Measurements from ENCODE around the gene EMC10. TPM values are rescaled to one million over a fixed set of nuclear protein-coding genes. Genes with fewer than 3 reads are reported as not detected.

Gene EMC10
- total and polyA plus RNA-seq, 2 of the 4 experiments (the other 2 are of a cell fraction): 11.3 to 90.9 TPM

GRCh38 chr19:50519006-50519575, 42.8 kb downstream of the EMC10 start:
- 93% methylated on average over 22 of the region's 40 CpGs; no CpG with 5 or more reads in 1 of the 2 experiments for WGBS, 2 experiments (ENCODE audit: extremely low coverage in 2 of 2, insufficient read length in 1 of 2)
- no peak for TF ChIP-seq MAFK (IDR thresholded peaks at IDR 0.05; ENCODE audit: low read depth, low read length)
- no peak for TF ChIP-seq CTCF (conservative IDR thresholded peaks at IDR 0.05; ENCODE audit: low read depth, low read length)
- TF ChIP-seq NFE2L2 (IDR thresholded peaks at IDR 0.05; ENCODE audit: low read depth, low read length): no peak
- no peak for TF ChIP-seq FOS (IDR thresholded peaks at IDR 0.05; ENCODE audit: low read depth, low read length)
- TF ChIP-seq RAD21 (IDR thresholded peaks at IDR 0.05; ENCODE audit: low read length): no peak
- Histone ChIP-seq H2BK5ac (ENCODE audit: low read depth, low read length, poor library complexity, severe bottlenecking) (no peak overlapping the region), H3K14ac (replicated peaks; ENCODE audit: low read depth, low read length) (no peak overlapping the region), H2BK15ac (ENCODE audit: low read depth, low read length) (no peak overlapping the region), H3K27ac (ENCODE audit: insufficient read depth, low read length) (no peak overlapping the region), H3K4me3 (ENCODE audit: insufficient read depth, low read depth, low read length) (no peak overlapping the region), H2BK20ac (ENCODE audit: low read depth, low read length) (no peak overlapping the region), H3K36me3 (ENCODE audit: control insufficient read depth, insufficient read depth, low read length) (no peaks in the 10 kb centered on the region), H2BK120ac (ENCODE audit: low read depth, low read length) (no peak overlapping the region), H3K4ac (ENCODE audit: low read depth, low read length) (no peak overlapping the region), H2AK5ac (ENCODE audit: low read depth, low read length) (no peak overlapping the region), H4K91ac (ENCODE audit: insufficient read depth, low read depth, low read length) (no peak overlapping the region), H3K18ac (ENCODE audit: low read depth, low read length) (no peak overlapping the region), H3K4me1 (ENCODE audit: control insufficient read depth, insufficient read depth, low read length) (no peaks in the 10 kb centered on the region), H2AFZ (replicated peaks; ENCODE audit: low read length, poor library complexity) (no peak overlapping the region), H3K9ac (ENCODE audit: low read depth, low read length) (no peak overlapping the region), H2AK9ac (replicated peaks; ENCODE audit: low read depth, low read length, poor library complexity) (no peak overlapping the region), H3K56ac (ENCODE audit: extremely low read depth, insufficient read depth, low read length) (no peak overlapping the region), H3K9me3 (ENCODE audit: control insufficient read depth, insufficient read depth, low read length) (no peaks in the 10 kb centered on the region), H3K9me1 (ENCODE audit: insufficient read depth, low read length) (no peaks in the 10 kb centered on the region), H3K79me1 (ENCODE audit: low read depth in 1 of 2, low read length in 2 of 2) (no peaks in the 10 kb centered on the region), H4K8ac (ENCODE audit: low read depth in 2 of 2, low read length in 2 of 2) (no peak overlapping the region), H3K4me2 (ENCODE audit: low read depth, low read length) (no peak overlapping the region), H4K5ac (ENCODE audit: low read depth, low read length) (no peak overlapping the region), H3K23ac (ENCODE audit: low read depth, low read length) (no peak overlapping the region), H3K27me3 (ENCODE audit: control insufficient read depth, insufficient read depth, low read length) (no peaks in the 10 kb centered on the region), H4K20me1 (ENCODE audit: insufficient read depth, low read length) (no peaks in the 10 kb centered on the region)
- intact Hi-C loops (cut with micrococcal nuclease): no loop called here
- DNase-seq: no peak
- dilution Hi-C loops (cut with HindIII; ENCODE audit: low sequenced_read_pairs, unreplicated experiment): no loop called here
- no peak for ATAC-seq (ENCODE audit: low read depth)
- no TSS peak for BruUV-seq (replicated peaks)
- in situ Hi-C loops (cut with MboI; ENCODE audit: low sequenced_read_pairs): no loop called here
- CTCF ChIA-PET: no interaction called here
- POLR2A ChIA-PET (ENCODE audit: unreplicated experiment): no interaction called here

Data from IMR-90 (cell line).